KG1 (cell line): ENCODE data around the gene MAP7D2.

ENCODE experiments used
- DNase-seq: peaks from one replicate; lab custom pipeline; 2025; lab: John Stamatoyannopoulos, UW

Gene MAP7D2

DNA sequence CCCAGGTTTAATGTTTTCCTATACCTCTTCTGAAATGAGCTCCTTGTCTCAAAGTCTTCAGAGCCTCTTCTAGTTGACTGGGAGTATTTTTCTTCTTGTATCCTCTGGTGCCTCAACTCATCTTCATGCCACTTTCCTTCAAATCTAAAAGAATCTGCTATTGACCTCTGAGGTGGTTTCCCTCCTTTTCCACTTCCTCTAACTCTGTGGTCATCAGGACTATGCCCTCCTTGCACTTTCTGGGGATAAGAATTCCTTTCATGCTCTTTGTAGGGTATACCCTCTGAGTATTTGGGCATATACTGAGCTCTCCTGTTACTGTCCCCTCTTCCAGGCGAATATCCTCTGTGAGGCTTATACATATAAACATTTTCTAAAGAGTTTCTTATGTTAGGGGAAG lies 150.7 kb downstream of the MAP7D2 start:
- DNase-seq: no peak

DNA sequence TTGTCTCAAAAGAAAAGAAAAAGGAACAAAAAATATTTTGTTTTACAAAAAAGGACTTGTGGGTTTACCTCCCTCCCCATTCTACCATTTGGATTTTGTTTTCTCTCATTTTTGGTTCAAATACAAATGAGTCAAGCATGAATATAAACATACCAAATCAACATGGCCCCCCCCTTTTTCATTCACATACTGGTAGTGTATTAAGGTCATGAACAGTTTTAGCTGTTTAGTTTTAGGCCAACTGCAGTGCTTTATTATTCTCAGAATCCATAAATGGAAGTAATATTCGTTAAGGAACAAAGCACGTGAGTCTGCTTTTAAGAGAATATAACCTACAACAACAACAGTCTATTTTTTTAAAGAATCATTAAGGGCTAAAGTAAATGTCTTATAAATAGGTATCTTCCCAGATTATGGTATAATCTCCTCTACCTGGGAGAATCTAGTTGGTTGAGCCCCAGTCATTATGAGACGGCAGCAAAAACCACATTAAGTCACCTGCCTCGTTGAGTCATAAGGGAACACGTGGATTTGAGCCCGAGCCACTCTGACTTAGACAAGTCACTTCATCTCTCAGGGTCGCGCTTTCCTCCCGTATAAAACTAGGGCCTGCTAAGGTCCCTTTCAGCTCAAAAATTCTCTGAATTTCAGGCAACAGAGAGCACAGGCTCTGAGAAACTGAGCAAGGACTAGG lies 152.5 kb downstream of the MAP7D2 start:
- no peak for DNase-seq

DNA sequence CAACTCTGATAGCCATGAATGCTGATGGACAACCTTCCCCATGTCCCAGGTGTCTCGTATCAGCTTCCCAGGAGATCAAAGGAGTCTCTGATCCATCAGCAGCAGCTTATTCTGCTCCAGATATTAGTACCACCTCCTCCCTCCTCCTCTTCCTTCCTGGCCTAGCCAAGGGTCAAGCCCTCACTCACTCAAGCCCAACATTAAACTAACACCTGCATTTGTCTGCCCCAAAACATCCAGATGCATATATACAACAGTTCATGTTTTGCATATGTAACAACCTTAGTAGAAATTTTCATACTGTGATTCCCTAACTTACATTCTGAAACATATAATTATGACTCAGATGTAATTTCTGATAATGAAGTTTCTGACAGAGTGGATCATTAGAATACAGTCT lies 155.8 kb downstream of the MAP7D2 start:
- no peak for DNase-seq

DNA sequence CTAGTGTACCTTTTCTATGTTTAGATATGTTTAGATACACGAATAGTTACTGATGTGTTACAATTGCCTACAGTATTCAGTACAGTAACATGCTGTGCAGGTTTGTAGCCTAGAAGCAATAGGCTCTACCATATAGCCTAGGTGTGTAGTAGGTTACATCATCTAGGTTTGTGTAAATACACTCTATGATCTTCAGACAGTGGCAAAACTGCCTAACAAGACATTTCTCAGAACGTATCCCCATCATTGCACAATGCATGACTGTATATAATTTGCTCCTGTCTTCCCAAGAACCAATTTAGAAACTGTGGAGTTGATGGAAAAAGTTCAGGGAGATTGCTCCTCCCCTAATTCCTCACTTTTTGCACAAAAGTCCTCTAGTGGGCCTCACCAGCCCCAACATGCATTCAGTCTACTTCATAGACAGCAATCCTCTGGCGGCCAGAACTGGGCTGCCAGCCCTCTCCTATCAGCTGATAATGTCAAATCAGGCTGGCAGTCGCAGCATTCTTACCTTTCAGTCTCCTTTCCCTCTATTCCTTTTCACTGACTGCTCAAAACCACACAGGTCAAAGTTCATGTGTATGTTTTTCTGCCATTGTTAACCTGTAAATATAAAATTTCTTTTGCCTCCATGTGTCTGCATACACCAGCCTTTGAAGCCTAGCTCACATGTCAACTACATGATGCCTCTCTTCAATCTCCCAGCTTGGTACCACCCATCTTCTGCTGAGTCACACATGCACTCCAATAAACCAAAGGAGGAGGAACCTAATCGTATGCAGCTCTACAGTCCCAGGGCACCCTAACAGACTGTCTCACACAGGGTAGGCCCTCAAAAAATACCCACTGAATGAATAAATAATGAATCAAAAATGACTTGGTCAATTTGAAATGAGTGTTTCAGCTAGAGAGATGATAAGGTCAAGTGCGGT lies 157.9 kb downstream of the MAP7D2 start:
- no peak for DNase-seq

DNA sequence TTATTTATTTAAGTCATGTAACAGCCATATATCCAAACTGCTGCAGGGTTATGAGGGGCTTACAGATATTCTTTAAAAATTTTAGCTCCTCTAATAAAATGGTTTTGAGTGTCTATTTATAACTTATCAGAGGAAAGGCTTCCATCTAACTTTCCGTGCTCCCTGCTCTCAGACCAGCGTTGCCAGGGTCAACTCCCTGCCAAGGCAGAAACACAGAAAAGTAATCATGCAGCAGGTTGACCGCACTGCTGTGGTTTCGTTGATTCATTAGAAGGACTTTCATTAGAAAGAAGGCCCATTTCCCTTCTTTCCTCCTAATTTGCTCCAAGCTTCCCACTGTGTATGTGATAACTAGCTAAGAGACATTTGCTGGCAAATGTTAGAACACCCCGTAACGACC lies 159.8 kb downstream of the MAP7D2 start:
- no peak for DNase-seq
